Activated CD4-positive, CD25-positive, alpha-beta regulatory T cell treated with anti-CD3 and anti-CD28 coated beads, Interleukin-2, amount 50 U/mL, for 72 hours (primary cell): ENCODE results near the gene MSRB3.
"Not testable (repeated sequence)": the region's sequence is repeated elsewhere in the genome, so short reads cannot be mapped to it uniquely, and the experiment has no call there.

Experiments
- DNase-seq: peaks from one replicate; pipeline ENCODE4 v3.0.0; 2021

Gene MSRB3

DNA sequence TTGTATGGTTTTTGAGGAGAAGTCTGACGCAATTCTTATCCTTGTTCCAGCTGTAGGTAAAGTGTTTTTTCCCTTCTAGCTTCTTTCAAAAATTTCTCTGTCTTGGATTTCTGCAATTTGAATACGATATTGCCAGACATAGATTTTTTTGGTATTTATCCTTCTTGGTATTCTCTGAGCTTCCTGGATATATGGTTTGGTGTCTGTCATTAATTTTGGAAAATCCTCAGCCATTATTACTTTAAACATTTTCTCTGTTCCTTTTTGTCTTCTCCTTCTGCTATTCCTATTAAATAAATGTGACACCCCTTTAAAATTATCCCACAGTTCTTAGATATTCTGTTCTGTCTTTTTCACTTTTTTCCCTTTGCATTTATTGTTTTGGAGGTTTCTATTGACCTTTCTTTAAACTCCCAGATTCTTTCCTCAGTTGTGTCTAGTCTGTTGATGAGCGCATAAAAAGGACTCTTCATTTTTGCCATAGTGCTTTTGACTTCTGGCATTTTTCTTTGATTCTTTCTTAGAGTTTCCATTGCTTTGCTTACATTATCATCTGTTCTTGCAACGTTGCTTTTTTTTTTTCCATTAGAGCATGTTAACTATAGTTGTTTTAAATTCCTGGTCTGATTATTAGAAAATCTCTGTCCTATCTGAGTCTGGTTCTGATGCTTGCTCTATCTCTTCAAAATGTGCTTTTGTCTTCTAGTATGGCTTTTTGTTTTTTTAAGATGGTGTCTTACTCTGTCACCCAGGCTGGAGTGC lies 129.1 kb downstream of the MSRB3 start:
- no peak for DNase-seq

GRCh38 chr12:65408441-65408840 lies 130.0 kb downstream of the MSRB3 start:
- no peak for DNase-seq

DNA sequence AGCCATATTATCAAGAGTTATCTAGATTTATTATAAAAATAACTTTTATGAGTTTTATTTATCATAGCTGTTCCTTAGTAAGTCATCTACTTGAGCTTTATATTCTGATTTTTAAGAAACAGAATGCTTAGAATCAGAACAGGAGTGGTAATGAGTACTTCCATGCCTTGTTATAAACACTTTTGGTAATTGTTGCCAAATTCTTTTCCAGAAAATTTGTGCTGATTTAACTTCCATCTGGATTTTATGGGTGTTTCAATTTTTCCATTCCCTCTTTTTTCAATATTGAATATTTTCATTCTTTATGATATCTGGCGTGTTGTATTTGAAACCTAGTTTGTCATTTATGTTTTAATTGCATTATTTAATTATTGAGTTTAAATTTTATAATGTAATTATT lies 131.2 kb downstream of the MSRB3 start:
- DNase-seq: no peak

GRCh38 chr12:65411171-65411570 lies 132.7 kb downstream of the MSRB3 start:
- DNase-seq: no peak

DNA sequence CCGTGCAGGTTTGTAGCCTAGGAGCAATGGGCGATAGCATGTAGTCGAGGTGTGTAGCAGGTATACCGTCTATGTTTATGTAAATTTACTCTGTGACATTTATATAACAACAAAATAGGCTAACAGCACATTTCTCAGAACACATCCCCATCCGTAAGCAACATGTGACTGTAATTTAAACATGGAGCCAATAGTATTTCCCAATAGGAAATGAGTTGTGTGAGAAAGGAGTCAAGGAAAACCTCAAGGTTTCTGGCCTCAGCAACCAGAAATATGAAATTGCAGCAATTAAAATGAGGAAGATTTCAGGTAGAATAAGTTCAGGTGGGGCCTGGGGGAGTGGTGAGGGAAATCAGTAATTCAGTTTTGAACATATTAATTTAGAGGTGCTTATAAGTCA lies 136.0 kb downstream of the MSRB3 start:
- DNase-seq: no peak

DNA sequence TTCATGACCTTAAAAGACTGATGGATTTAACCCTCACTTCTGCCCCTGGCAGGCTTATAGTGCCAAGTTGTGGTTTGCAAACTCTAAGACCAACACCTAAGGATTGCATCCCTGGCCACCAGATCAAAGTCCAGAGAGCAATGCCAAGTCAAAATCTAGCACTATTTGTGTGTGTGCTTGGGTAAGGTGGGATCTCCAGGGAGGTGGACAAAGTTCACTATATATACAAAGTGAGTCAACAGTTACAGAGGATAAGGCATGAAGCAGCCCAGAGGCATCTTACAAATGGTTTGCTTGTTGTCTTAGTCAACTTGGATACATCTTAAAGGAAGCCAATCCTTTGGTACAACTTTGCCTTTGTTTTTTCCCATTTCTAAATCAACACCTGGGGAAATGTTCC lies 137.3 kb downstream of the MSRB3 start:
- DNase-seq: no peak

DNA sequence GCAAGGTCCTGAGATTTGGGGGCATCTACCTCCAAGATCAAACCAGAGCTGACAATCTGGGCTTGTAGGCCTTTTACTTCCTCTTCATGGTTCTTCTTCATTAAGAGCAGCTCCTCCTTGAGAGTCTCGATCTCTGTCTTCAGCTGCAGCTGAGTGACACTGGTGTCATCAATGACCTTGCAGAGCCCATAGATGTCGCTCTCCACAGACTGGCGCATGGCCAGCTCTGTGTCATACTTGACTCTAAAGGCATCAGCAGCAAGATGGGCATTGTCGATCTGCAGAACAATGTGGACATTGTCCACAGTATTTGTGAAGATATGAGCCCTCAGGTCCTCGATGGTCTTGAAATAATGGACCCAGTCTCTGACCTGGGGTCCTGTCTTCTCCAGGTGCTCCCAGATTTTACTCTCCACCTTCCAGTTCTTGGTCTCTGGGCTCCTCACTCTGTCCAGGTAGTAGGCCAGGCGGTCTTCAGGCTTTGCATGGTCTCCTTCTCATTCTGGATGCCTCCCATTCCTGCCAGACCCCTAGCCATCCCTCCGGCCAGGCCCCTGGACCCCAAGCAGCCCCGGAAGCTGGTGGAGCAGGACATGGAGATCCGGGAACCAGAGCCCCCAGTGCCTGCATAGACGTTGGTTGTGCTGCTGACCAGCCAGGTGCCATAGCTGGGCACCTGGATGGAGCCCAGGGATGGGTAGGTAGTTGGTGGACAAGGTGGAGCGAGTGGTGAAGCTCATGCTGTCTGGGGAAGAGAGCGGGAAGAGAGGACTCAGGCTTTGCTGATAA lies 141.0 kb downstream of the MSRB3 start:
- DNase-seq: no peak

DNA sequence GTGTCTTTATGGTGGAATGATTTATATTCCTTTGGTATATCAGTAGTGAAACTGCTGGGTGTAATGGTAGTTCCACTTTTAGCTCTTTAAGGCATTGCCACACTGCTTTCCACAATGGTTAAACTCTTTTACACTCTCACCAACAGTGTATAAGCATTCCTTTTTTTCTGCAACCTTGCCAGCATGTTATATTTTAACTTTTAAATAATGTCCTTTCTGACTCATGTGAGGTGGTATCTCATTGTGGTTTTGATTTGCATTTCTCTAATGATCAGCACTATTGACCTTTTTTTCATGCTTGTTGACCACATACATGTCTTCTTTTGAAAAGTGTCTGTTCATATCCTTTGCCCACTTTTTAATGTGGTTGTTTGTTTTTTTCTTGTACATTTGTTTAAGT lies 142.5 kb downstream of the MSRB3 start:
- DNase-seq: no peak

GRCh38 chr12:65427646-65428045 lies 149.2 kb downstream of the MSRB3 start:
- no peak for DNase-seq

DNA sequence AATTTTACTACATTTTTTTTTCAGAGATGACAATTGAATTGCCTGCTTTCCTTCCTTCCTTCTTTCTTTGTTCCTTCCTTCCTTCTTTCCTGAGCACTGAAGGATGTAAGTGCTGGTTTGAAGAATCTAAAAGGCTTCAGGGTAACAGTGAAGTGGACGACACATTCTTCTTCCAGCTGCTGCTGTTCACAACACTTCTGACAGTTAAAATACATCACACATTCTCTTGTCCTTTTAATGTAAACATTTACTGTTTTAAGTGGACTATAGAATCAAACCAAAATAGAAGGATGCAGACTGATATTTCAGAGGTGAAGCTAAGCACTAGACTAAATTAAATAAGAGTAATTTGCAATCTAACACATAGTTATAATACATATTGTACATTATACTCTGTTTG lies 151.5 kb downstream of the MSRB3 start:
- no peak for DNase-seq

DNA sequence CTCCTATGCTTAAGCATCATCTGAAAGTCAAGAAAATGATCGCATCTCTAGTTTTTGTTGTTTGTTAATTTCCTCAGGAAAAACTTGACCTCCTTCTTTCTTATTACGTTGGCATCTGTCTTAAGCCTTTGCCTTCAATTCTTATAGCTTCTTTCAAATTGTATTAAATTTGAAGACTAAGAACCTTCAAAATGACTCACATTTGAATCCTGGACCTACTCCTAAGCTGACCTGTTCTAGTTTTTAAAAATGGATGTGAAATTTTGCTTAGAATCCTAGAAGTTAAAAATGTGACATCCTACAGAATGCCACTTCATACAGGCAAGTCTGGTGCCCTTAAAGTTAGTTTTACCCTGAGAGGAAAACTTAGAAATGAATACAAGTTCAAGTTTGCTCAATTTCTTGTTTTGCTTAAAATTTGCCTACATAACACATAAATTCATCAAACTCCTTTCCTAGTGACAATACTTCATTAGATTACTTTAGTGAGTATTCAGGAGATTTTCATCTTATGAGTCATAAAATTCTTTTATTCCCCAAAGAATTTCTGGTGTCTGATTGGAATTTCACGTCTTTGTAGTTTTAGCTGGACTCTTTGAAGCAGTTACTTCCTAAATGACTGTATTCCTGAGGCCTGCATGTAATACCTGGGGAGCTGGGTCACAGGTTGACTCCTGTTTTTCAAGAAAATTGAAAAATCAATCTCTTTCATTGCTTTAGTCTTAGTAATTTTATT lies 152.3 kb downstream of the MSRB3 start:
- DNase-seq: no peak

GRCh38 chr12:65432114-65432513 lies 153.6 kb downstream of the MSRB3 start:
- DNase-seq: no peak

DNA sequence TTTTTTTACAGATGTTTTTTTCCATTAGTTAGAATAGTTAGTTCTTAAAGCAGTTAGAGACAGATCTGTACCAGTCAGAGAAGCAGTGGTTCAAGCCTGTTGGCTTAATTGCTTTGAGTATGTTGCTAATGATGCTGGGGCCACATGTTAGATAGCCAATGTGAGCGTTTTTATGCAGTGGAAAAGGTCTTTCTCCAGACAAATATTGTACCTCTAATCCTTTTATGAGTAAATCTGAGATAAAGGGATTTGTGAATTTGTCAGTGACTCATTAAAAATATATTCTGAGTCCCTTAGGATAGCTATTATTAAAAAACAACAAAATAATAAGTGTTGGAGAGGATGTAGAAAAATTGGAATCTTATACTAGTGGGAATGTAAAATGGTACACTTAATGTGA lies 154.2 kb downstream of the MSRB3 start:
- DNase-seq: no peak

DNA sequence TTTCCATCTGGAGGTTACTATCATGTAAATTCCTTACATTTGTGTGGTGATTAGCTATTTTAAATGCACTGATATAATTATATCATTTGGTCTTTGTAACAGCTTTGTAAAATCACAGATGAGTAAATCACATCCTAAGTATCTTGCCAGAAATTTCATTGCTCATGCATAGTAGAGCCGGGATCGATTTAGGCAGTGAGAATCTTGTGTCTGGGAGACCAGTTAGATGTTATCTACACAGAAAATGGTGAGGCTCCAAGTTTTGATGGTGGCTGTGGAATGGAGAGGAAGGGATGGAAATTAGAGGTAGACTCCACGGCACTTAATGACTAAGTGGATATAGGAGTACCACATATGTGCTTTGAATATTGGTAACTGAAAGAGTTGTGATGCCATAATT lies 156.3 kb downstream of the MSRB3 start:
- DNase-seq: no peak

GRCh38 chr12:65443038-65443437 lies 164.6 kb downstream of the MSRB3 start:
- DNase-seq: no peak

- no peak for DNase-seq
Measured at GRCh38 chr12:65444996-65445395, 166.5 kb downstream of the MSRB3 start.

DNA sequence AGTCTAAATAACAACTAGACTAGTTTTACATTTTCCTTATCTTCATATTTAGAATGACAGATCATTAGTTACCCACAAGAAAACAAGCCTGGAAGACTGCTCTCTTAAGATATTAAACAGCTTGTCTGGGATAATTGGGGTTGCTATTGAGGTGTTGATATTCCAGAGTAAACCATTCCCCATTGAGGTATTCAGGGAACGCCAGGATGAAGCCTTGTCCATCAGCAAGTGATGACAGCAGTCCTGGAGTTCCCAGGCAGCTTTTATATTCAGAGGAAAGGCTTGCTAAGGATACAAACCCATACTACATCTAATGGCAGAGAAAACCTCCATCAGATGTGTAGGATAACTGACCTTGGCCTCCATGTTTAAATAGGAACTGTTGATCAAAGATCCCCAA lies 168.4 kb downstream of the MSRB3 start:
- no peak for DNase-seq

- no peak for DNase-seq
Measured at GRCh38 chr12:65449400-65449799, 170.9 kb downstream of the MSRB3 start.

- no peak for DNase-seq
Measured at GRCh38 chr12:65450625-65451024, 172.1 kb downstream of the MSRB3 start.

DNA sequence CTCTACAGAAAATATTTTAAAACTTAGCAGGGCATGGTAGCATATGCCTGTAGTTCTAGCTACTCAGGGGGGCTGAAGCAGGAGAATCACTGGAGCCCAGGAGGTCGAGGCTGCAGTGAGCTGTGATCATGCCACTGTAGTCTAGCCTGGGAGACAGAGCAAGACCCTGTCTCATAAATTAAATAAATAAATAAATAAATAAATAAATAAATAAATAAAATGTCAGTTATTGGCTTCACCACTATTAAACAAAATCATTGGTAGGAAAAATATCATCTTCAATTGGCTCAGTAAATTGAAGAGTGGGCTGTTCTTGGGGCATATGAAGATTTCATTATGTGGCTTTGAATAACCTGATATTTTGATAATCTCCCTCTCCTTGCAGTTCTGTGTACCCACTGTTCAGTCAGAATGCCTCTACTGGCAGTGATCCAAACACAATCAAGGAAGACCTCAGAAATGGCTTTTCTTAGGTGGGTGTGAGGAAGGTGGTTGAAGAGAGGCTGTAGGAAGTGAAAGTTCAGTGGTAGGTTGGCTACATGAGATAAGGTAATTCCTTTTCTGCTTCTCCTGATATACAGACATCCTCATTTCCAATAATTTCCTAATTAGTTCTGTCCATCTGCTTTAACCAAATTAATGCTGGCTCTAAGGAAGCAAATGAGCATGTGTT lies 175.8 kb downstream of the MSRB3 start:
- no peak for DNase-seq

- DNase-seq: not testable (repeated sequence)
Measured at GRCh38 chr12:65457341-65457740, 178.9 kb downstream of the MSRB3 start.

GRCh38 chr12:65458718-65459117 lies 180.2 kb downstream of the MSRB3 start:
- DNase-seq: no peak

- no peak for DNase-seq
Measured at GRCh38 chr12:65459545-65459944, 181.1 kb downstream of the MSRB3 start.
